K562 (cell line): ENCODE measurements around the gene PROK1. TPM values are rescaled to one million over a fixed set of nuclear protein-coding genes. Genes with fewer than 3 reads are reported as not detected.

Source experiments
- ATAC-seq: fragments of 200-7000 bp; cut with Tn5 transposase; 3 replicates; pipeline ENCODE4 v1.9.1; 2020; ENCODE audit warnings: moderate library complexity
- BruUV-seq: library from RNA; stranded (reverse); fragments of 400-500 nt; replicated peaks from 2 replicates; lab custom pipeline; 2021; lab: Mats Ljungman, UMichigan
- CTCF ChIA-PET: fragments of 300-600 bp; formaldehyde crosslinking; extraction: SDS; loops from one replicate; lab custom pipeline; 2021; ENCODE audit warnings: low intra/inter-chr PET ratio; lab: Yijun Ruan, JAX
- POLR2A ChIA-PET: fragments of 300-600, 350-650 bp; sonication (Branson Sonifier 250); formaldehyde crosslinking; extraction: SDS; loops from one replicate; lab custom pipeline; 2021; ENCODE audit warnings: antibody characterized with exemption, inconsistent platforms; lab: Yijun Ruan, JAX
- DNase-seq, 4 experiments: peaks; one replicate each; pipeline versions ENCODE4 v3.0.0 to v3.0.0-alpha.2; 2011 to 2018; ENCODE audit warnings: low spot score in 3 of 4, mixed read lengths in 3 of 4; ENCODE audit errors: extremely low read depth in 1 of 4
- FAIRE-seq: peaks from 2 replicates; lab custom pipeline; 2011; peaks lifted over from hg19 to GRCh38; lab: Jason Lieb, UNC
- H2AFZ ChIP-seq: 2 replicates; pipeline ENCODE4 v1.6.0; 2011; ENCODE audit warnings: low read depth, low read length, control low read depth, inconsistent platforms
- H3K27ac ChIP-seq: fragments of 200-600 bp; 3 replicates; pipeline ENCODE4 v1.8.0; 2011; ENCODE audit warnings: low read depth, mild to moderate bottlenecking, control low read depth, inconsistent platforms, low read length, moderate library complexity, mixed read lengths; ENCODE audit errors: extremely low read depth
- H3K27me3 ChIP-seq, 2 experiments: fragments of 300-600 bp in 1 of 2; 2 replicates in 1 of 2; 3 replicates in 1 of 2; pipeline versions ENCODE4 v1.6.0 to v1.8.0; 2011; ENCODE audit warnings: inconsistent platforms in 2 of 2, low read length in 2 of 2, mild to moderate bottlenecking in 1 of 2, mixed read lengths in 1 of 2, moderate library complexity in 1 of 2; ENCODE audit not compliant: control insufficient read depth in 2 of 2, insufficient read depth in 2 of 2
- H3K36me3 ChIP-seq: fragments of 300-600 bp; 3 replicates; pipeline ENCODE4 v1.8.0; 2011; ENCODE audit warnings: mild to moderate bottlenecking, low read length, inconsistent platforms; ENCODE audit not compliant: control insufficient read depth, insufficient read depth
- H3K4me1 ChIP-seq, 2 experiments: fragments of 200-600 bp in 1 of 2; replicated peaks in 1 of 2; 2 replicates in 1 of 2; 3 replicates in 1 of 2; pipeline versions ENCODE4 v1.5.1 to v1.8.0; 2011; ENCODE audit warnings: inconsistent platforms in 2 of 2, low read length in 2 of 2, mild to moderate bottlenecking in 1 of 2, mixed read lengths in 1 of 2, moderate library complexity in 1 of 2; ENCODE audit not compliant: control insufficient read depth in 2 of 2, insufficient read depth in 2 of 2
- H3K4me2 ChIP-seq: 2 replicates; pipeline ENCODE4 v1.6.1; 2011; ENCODE audit warnings: low read length, control low read depth, inconsistent platforms, mixed read lengths; ENCODE audit not compliant: insufficient read depth
- H3K4me3 ChIP-seq: fragments of 200-600 bp; sonication (generic), shearing (Covaris generic); 2 replicates; pipeline ENCODE4 v1.5.1; 2016; ENCODE audit warnings: control low read depth, inconsistent platforms
- H3K79me2 ChIP-seq: fragments of 200-600 bp; 3 replicates; pipeline ENCODE4 v1.8.0; 2011; ENCODE audit warnings: low read length, inconsistent platforms; ENCODE audit not compliant: control insufficient read depth, insufficient read depth
- H3K9ac ChIP-seq, 2 experiments: 2 replicates each; pipeline versions ENCODE4 v1.6.0 to v1.6.1; 2011; ENCODE audit warnings: low read depth in 2 of 2, low read length in 2 of 2, control low read depth in 1 of 2, inconsistent platforms in 1 of 2, mild to moderate bottlenecking in 1 of 2, mixed read lengths in 1 of 2; ENCODE audit not compliant: insufficient read depth in 1 of 2
- H3K9me1 ChIP-seq: one replicate; pipeline ENCODE4 v1.6.0; 2011; ENCODE audit warnings: inconsistent platforms, mild to moderate bottlenecking, low read length, moderate library complexity; ENCODE audit not compliant: control insufficient read depth, insufficient read depth
- H3K9me3 ChIP-seq: replicated peaks from 2 replicates; pipeline ENCODE4 v1.5.1; 2011; ENCODE audit warnings: low read depth, low read length, inconsistent platforms; ENCODE audit not compliant: control insufficient read depth, insufficient read depth
- H4K20me1 ChIP-seq: replicated peaks from 2 replicates; pipeline ENCODE4 v1.6.1; 2011; ENCODE audit warnings: low read length, inconsistent platforms, mixed read lengths; ENCODE audit not compliant: control insufficient read depth, insufficient read depth
- BRCA1 ChIP-seq, 2 experiments: fragments of 450-650 bp in 1 of 2; sonication (generic) in 1 of 2; formaldehyde crosslinking in 1 of 2; IDR thresholded peaks; 2 replicates each; pipeline versions ENCODE4 v1.5.0 to v1.6.1; 2017 to 2020; ENCODE audit warnings: mild to moderate bottlenecking in 1 of 2, missing genetic modification reagents in 1 of 2
- CBFA2T3 ChIP-seq: fragments of 450-650 bp; IDR thresholded peaks from 2 replicates; pipeline ENCODE4 v1.6.1; 2017
- DEAF1 ChIP-seq: fragments of 450-650 bp; formaldehyde crosslinking; IDR thresholded peaks from 2 replicates; pipeline ENCODE4 v1.4.0; 2020; ENCODE audit warnings: mild to moderate bottlenecking, moderate library complexity
- HDAC1 ChIP-seq, 2 experiments: fragments of 450-650 bp; IDR thresholded peaks; 2 replicates each; pipeline ENCODE4 v1.6.1; 2016 to 2017; ENCODE audit warnings: inconsistent platforms in 1 of 2, mild to moderate bottlenecking in 1 of 2, moderate library complexity in 1 of 2
- L3MBTL2 ChIP-seq: fragments of 450-650 bp; IDR thresholded peaks from 2 replicates; pipeline ENCODE4 v1.6.1; 2016; ENCODE audit warnings: mild to moderate bottlenecking, moderate library complexity
- MAFG ChIP-seq: fragments of 450-650 bp; conservative IDR thresholded peaks from 2 replicates; pipeline ENCODE4 v1.6.1; 2016; ENCODE audit warnings: missing genetic modification characterization, missing compliant biosample characterization
- MTA3 ChIP-seq: fragments of 450-650 bp; formaldehyde crosslinking; IDR thresholded peaks from 2 replicates; pipeline ENCODE4 v1.6.1; 2017; ENCODE audit warnings: mild to moderate bottlenecking, borderline replicate concordance
- NONO ChIP-seq, 2 experiments: fragments of 200-400 bp in 1 of 2; fragments of 450-650 bp in 1 of 2; formaldehyde crosslinking in 1 of 2; IDR thresholded peaks; 2 replicates each; pipeline ENCODE4 v1.6.1; 2017; ENCODE audit warnings: low read depth in 2 of 2, mild to moderate bottlenecking in 2 of 2, moderate library complexity in 2 of 2, low read length in 1 of 2
- NR2C2 ChIP-seq, 2 experiments: fragments of 200-800 bp in 1 of 2; sonication (Bioruptor generic) in 1 of 2; sonication (generic) in 1 of 2; formaldehyde crosslinking in 1 of 2; IDR thresholded peaks; 2 replicates each; pipeline versions ENCODE4 v1.6.1 to v1.8.0; 2016 to 2022; ENCODE audit warnings: mild to moderate bottlenecking in 1 of 2, missing compliant biosample characterization in 1 of 2, missing genetic modification characterization in 1 of 2, missing genetic modification reagents in 1 of 2
- POLR2AphosphoS2 ChIP-seq: IDR thresholded peaks from 2 replicates; pipeline ENCODE4 v1.6.1; 2012; ENCODE audit warnings: low read length, improper control_type of control experiment
- SMAD1 ChIP-seq: fragments of 150-350 bp; IDR thresholded peaks from 2 replicates; pipeline ENCODE4 v1.6.1; 2014; ENCODE audit warnings: low read length, low read depth; ENCODE audit not compliant: partially characterized antibody
- TGIF2 ChIP-seq: sonication (generic); formaldehyde crosslinking; IDR thresholded peaks from 2 replicates; pipeline ENCODE4 v1.8.1; 2022; ENCODE audit warnings: mild to moderate bottlenecking, missing genetic modification reagents, moderate library complexity
- WHSC1 ChIP-seq: IDR thresholded peaks from one replicate; pipeline ENCODE4 v1.6.1; 2012; ENCODE audit warnings: low read length, control low read depth, inconsistent platforms
- ZBTB7A ChIP-seq: IDR thresholded peaks from 2 replicates; pipeline ENCODE4 v1.6.1; 2011; ENCODE audit warnings: low read depth, mild to moderate bottlenecking, low read length, moderate library complexity, borderline replicate concordance; ENCODE audit not compliant: control insufficient read depth
- ZEB2 ChIP-seq: fragments of 450-650 bp; IDR thresholded peaks from 2 replicates; pipeline ENCODE4 v1.6.1; 2016
- ZNF316 ChIP-seq: fragments of 450-650 bp; IDR thresholded peaks from 2 replicates; pipeline ENCODE4 v1.6.1; 2016
- WGBS: fragments of 100-300 bp; shearing (Covaris generic); methylation state at CpG from one replicate; pipeline ENCODE4 v1.1.6; 2016; ENCODE audit warnings: low coverage, mixed read lengths; ENCODE audit not compliant: insufficient coverage; ENCODE audit errors: missing lambda C conversion rate; 5-methylcytosine and 5-hydroxymethylcytosine counted together
- in situ Hi-C: fragments of 300-500 bp; cut with MboI; formaldehyde crosslinking; loops from 4 replicates; pipeline ENCODE4 v1.15.0; 2018; ENCODE audit warnings: inconsistent platforms, mixed read lengths
- intact Hi-C: fragments of 100-400 bp; cut with micrococcal nuclease; formaldehyde crosslinking; loops from 2 replicates; pipeline ENCODE4 v1.14.2; 2022
- polyA plus RNA-seq, 8 experiments: library from polyadenylated mRNA; depleted of rRNA in 4 of 8; stranded (reverse) in 5 of 8; unstranded in 3 of 8; fragments of >200 nt; fragmentation: Nextera tagmentation in 2 of 8; fragmentation: Illumina TruSeq in 1 of 8; extraction: Ambion mirVana in 2 of 8; extraction: Trizol in 1 of 8; gene quantifications; 2 replicates each; pipeline versions ENCODE4 v1.2.1 to v1.2.3, GENCODE V29; 2011 to 2014; ENCODE audit warnings: inconsistent platforms in 1 of 8, missing spikeins in 1 of 8
- total RNA-seq, 7 experiments: library from RNA; depleted of rRNA in 6 of 7; stranded (reverse); fragments of >200 nt in 6 of 7; fragmentation: Illumina TruSeq in 2 of 7; extraction: Trizol in 2 of 7; gene quantifications; 2 replicates each; pipeline versions ENCODE4 v1.2.1 to v1.2.3, GENCODE V29; 2011 to 2021; ENCODE audit warnings: low replicate concordance in 1 of 7
- TF ChIP-seq, protein P1 (sequence below): fragments of 250-450 bp; sonication (Bioruptor Pico); IDR thresholded peaks from 2 replicates; pipeline ENCODE4 v1.9.0; 2021; ENCODE audit warnings: mild to moderate bottlenecking, inconsistent platforms

The PROK1 gene
- total and polyA plus RNA-seq, 9 of the 15 experiments (the other 6 are each of a cell fraction or from before 2014, with no cell fraction given) = 0.15 TPM; not detected in 8

GRCh38 chr1:110475362-110476027 is 24.5 kb downstream of the PROK1 start (continued):
- TF ChIP-seq DEAF1 (CRISPR knock-in tag) = no peak
- no peak for TF ChIP-seq ZBTB7A

GRCh38 chr1:110476028-110476765 is 25.2 kb downstream of the PROK1 start:
- BruUV-seq = no TSS peak
- ChIA-PET CTCF (interaction anchor here (0.7 kb wide), 1 partner anchor 51 kb away, joined by 4 read pairs; no protein-coding TSS in a partner anchor), POLR2A (interaction anchor here (0.8 kb wide), 1 partner anchor 20 kb away, joined by 4 read pairs; no protein-coding TSS in a partner anchor)
- H4K20me1 ChIP-seq = peaks cover 10% of the 10 kb centered on the region; the same call in 1 of the 2 replicates
- in situ Hi-C loops (no loop called here), intact Hi-C loops (no loop called here)
- FAIRE-seq (no peak), DNase-seq (no peak), ATAC-seq (no peak)
- no peak overlapping the region for H3K9ac ChIP-seq
- no peak overlapping the region for H3K4me2 ChIP-seq
- H3K9me3 ChIP-seq = no peaks in the 10 kb centered on the region
- no peaks in the 10 kb centered on the region; a peak in 3 of 5 replicates for H3K4me1 ChIP-seq
- H3K27ac ChIP-seq = no peak overlapping the region
- no peak overlapping the region for H3K4me3 ChIP-seq
- H3K9me1 ChIP-seq = peaks cover 3% of the 10 kb centered on the region
- peaks cover 7 to 36% of the 10 kb centered on the region in 2 experiments; a peak in 4 of 5 replicates for H3K27me3 ChIP-seq
- 2% methylated on average over 10 of the region's 10 CpGs for WGBS
- no peaks in the 10 kb centered on the region for H3K36me3 ChIP-seq
- no peaks in the 10 kb centered on the region for H3K79me2 ChIP-seq
- no peak overlapping the region for H2AFZ ChIP-seq
- TF ChIP-seq, protein P1, sequence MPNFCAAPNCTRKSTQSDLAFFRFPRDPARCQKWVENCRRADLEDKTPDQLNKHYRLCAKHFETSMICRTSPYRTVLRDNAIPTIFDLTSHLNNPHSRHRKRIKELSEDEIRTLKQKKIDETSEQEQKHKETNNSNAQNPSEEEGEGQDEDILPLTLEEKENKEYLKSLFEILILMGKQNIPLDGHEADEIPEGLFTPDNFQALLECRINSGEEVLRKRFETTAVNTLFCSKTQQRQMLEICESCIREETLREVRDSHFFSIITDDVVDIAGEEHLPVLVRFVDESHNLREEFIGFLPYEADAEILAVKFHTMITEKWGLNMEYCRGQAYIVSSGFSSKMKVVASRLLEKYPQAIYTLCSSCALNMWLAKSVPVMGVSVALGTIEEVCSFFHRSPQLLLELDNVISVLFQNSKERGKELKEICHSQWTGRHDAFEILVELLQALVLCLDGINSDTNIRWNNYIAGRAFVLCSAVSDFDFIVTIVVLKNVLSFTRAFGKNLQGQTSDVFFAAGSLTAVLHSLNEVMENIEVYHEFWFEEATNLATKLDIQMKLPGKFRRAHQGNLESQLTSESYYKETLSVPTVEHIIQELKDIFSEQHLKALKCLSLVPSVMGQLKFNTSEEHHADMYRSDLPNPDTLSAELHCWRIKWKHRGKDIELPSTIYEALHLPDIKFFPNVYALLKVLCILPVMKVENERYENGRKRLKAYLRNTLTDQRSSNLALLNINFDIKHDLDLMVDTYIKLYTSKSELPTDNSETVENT (CRISPR knock-in tag) = no peak
- no peak for TF ChIP-seq CBFA2T3
- TF ChIP-seq SMAD1 = no peak
- TF ChIP-seq WHSC1 = no peak
- TF ChIP-seq NR2C2 (CRISPR knock-in tag; IDR thresholded peaks at IDR 0.05) = no peak
- no peak for TF ChIP-seq NR2C2 (tag; IDR thresholded peaks at IDR 0.05)
- TF ChIP-seq HDAC1 (IDR thresholded peaks at IDR 0.05) = no peak
- TF ChIP-seq POLR2AphosphoS2 = no peak
- no peak for TF ChIP-seq BRCA1 (IDR thresholded peaks at IDR 0.05)
- TF ChIP-seq BRCA1 (CRISPR knock-in tag; IDR thresholded peaks at IDR 0.05) = no peak
- TF ChIP-seq ZEB2 = no peak
- TF ChIP-seq MTA3 = no peak
- TF ChIP-seq NONO (IDR thresholded peaks at IDR 0.05; ENCODE audit: low read depth in 2 of 2, low read length in 1 of 2) = no peak
- TF ChIP-seq L3MBTL2 = no peak
- TF ChIP-seq MAFG (tag) = peak; percentile 65
- no peak for TF ChIP-seq TGIF2
- TF ChIP-seq ZNF316 = peak; percentile 51
